Prostate gland (tissue), 2 donors: ENCODE measurements around the gene CCDC149. TPM values are rescaled to one million over a fixed set of nuclear protein-coding genes. Genes with fewer than 3 reads are reported as not detected.
A peak's percentile ranks its signal among the peaks of the same experiment; 100 is the strongest.

ENCODE experiments used
- DNase-seq: peaks from one replicate; pipeline ENCODE4 v3.0.0-alpha.2; 2019; ENCODE audit warnings: low spot score
- H3K27ac ChIP-seq, 2 donors: fragments of 200-600 bp; sonication (generic); 2 replicates each; pipeline ENCODE4 v1.5.1; 2017 to 2019
- H3K27me3 ChIP-seq: fragments of 200-600 bp; sonication (generic); replicated peaks from 2 replicates; pipeline ENCODE4 v1.5.1; 2019; ENCODE audit not compliant: insufficient read depth
- H3K36me3 ChIP-seq, 2 donors: fragments of 200-600 bp; sonication (generic); 1 replicate in 1 of 2; 2 replicates in 1 of 2; pipeline versions ENCODE4 v1.5.1 to v1.8.1; 2017 to 2019
- H3K4me1 ChIP-seq: fragments of 200-600 bp; sonication (generic); replicated peaks from 2 replicates; pipeline ENCODE4 v1.5.1; 2019
- H3K4me3 ChIP-seq, 2 donors: fragments of 200-600 bp; sonication (generic); 2 replicates each; pipeline ENCODE4 v1.5.1; 2017 to 2019
- H3K9me3 ChIP-seq: fragments of 200-600 bp; sonication (generic); 2 replicates; pipeline ENCODE4 v1.5.1; 2017
- POLR2A ChIP-seq: fragments of 450-650 bp; IDR thresholded peaks from one replicate; pipeline ENCODE4 v1.6.1; 2016; ENCODE audit warnings: antibody characterized with exemption, mild to moderate bottlenecking
- POLR2AphosphoS5 ChIP-seq: sonication (generic); formaldehyde crosslinking; IDR thresholded peaks from one replicate; pipeline ENCODE4 v1.6.1; 2017; ENCODE audit warnings: antibody characterized with exemption
- WGBS: methylation state at CpG from one replicate; pipeline ENCODE4 v1.1.5; 2018; 5-methylcytosine and 5-hydroxymethylcytosine counted together
- intact Hi-C: fragments of 100-400 bp; cut with DNase I; formaldehyde crosslinking; loops from one replicate; pipeline ENCODE4 v1.14.2; 2022
- total RNA-seq, 2 donors: library from RNA; depleted of rRNA; stranded (reverse); fragments of >200 nt; gene quantifications; one replicate each; pipeline ENCODE4 v1.1.0, GENCODE V29; 2016
- TF ChIP-seq, protein P1 (sequence below), 4 experiments: fragments of 200-600 bp in 2 of 4; fragments of 450-650 bp in 2 of 4; sonication (generic) in 2 of 4; IDR thresholded peaks; 1 replicate in 3 of 4; 2 replicates in 1 of 4; pipeline ENCODE4 v1.5.1; 2016 to 2019; ENCODE audit warnings: antibody characterized with exemption in 4 of 4, mild to moderate bottlenecking in 2 of 4, moderate library complexity in 2 of 4

CCDC149 gene
- total RNA-seq, 2 donors from 2014 or later: 14.0 to 19.6 TPM

GRCh38 chr4:24921491-24921890, 8.6 kb upstream of the CCDC149 start:
- Histone ChIP-seq H3K27ac (no peak overlapping the region), H3K36me3 (no peaks in the 10 kb centered on the region), H3K4me3 (no peak overlapping the region), H3K9me3 (no peaks in the 10 kb centered on the region), H3K4me1 (no peaks in the 10 kb centered on the region), H3K27me3 (no peaks in the 10 kb centered on the region)
- DNase-seq: no peak
- WGBS: 88% methylated on average over 6 of the region's 6 CpGs
- no peak for TF ChIP-seq POLR2AphosphoS5
- intact Hi-C loops: no loop called here

DNA sequence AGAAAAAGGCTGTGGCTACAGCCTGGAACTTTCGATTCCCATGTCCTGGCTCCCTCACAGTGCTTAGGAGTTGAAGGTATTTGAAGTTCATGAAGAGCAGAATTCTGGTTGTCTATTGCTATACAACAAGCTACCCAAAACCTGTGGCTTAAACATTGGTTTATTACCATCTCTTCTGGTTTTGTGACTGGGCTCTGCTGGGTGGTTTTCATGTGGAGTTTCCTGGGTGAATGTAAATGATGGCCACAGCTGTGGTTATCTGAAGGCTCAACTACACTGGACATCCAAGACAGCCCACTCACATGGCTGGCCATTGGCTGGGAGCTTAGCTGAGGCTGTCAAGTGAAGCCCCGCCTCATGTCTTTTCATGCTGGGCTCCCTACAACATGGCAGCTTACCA, 7.2 kb upstream of the CCDC149 start:
- Histone ChIP-seq H3K4me1 (no peaks in the 10 kb centered on the region), H3K36me3 (no peaks in the 10 kb centered on the region), H3K27ac (no peak overlapping the region), H3K9me3 (no peaks in the 10 kb centered on the region), H3K4me3 (no peak overlapping the region), H3K27me3 (no peaks in the 10 kb centered on the region)
- 98% methylated on average over 2 of the region's 2 CpGs for WGBS
- intact Hi-C loops: no loop called here
- TF ChIP-seq, protein P1, sequence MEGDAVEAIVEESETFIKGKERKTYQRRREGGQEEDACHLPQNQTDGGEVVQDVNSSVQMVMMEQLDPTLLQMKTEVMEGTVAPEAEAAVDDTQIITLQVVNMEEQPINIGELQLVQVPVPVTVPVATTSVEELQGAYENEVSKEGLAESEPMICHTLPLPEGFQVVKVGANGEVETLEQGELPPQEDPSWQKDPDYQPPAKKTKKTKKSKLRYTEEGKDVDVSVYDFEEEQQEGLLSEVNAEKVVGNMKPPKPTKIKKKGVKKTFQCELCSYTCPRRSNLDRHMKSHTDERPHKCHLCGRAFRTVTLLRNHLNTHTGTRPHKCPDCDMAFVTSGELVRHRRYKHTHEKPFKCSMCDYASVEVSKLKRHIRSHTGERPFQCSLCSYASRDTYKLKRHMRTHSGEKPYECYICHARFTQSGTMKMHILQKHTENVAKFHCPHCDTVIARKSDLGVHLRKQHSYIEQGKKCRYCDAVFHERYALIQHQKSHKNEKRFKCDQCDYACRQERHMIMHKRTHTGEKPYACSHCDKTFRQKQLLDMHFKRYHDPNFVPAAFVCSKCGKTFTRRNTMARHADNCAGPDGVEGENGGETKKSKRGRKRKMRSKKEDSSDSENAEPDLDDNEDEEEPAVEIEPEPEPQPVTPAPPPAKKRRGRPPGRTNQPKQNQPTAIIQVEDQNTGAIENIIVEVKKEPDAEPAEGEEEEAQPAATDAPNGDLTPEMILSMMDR (IDR thresholded peaks at IDR 0.05): no peak
- no peak for TF ChIP-seq POLR2AphosphoS5
- no peak for TF ChIP-seq POLR2A
- no peak for DNase-seq

- Histone ChIP-seq H3K4me1 (no peaks in the 10 kb centered on the region), H3K27me3 (no peaks in the 10 kb centered on the region), H3K4me3 (no peak overlapping the region), H3K27ac (no peak overlapping the region), H3K36me3 (no peaks in the 10 kb centered on the region), H3K9me3 (no peaks in the 10 kb centered on the region)
- TF ChIP-seq POLR2A (no peak), POLR2AphosphoS5 (no peak)
- TF ChIP-seq, protein P1 (IDR thresholded peaks at IDR 0.05): no peak
- DNase-seq: no peak
- WGBS: 78% methylated on average over 20 of the region's 20 CpGs
- intact Hi-C loops: loop anchor here (10.0 kb wide), 2 partner anchors 332 to 432 kb away; partner anchors contain the start of gene DHX15
Observed at GRCh38 chr4:24917076-24917856, 4.4 kb upstream of the CCDC149 start.

DNA sequence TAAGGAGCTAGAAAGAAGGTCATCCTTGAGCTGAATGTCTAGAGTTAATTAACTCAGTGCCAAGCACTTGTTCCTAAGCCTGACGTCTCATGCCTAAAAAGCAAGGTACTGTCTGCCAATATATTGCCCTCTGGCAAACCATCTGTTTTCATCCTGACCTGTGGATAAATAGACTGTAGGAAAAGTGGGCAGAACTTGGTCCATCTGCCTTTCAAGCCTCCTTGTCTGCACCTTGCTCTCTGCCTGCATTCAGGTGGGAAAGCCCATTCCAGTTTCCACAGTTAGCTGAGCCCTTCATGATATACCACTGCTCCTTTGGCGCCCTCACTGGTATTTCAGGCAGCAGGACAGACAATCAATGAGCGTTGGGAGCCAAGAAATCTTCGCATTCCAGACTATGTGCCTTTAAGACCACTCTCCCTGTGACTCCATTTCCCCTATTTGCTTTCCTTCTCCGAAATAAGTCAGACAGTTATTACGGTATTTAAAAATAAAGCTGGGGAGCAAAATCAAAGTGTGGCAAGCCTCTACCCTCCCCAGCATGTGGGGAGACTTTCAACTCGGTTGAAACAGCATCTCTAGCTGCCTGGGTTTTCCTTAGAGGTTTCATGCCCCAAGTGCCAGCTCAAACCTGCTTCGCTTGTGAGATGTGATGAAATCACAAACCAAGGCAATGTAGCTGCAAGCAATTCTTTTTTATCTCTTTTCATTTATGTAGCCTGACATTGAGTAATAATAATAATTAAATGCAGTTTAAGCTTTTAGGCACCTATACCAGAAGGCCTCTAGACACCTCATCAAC, 2.5 kb upstream of the CCDC149 start:
- H3K9me3 ChIP-seq: no peaks in the 10 kb centered on the region
- H3K4me3 ChIP-seq: no peak overlapping the region
- H3K27me3 ChIP-seq: no peaks in the 10 kb centered on the region
- H3K36me3 ChIP-seq: peaks cover 0 to 2% of the 10 kb centered on the region in 2 donors
- H3K4me1 ChIP-seq: no peaks in the 10 kb centered on the region
- WGBS: 67% methylated on average over 8 of the region's 8 CpGs
- intact Hi-C loops: loop anchor here (10.0 kb wide), 2 partner anchors 331 to 431 kb away; partner anchors contain the start of gene DHX15
- H3K27ac ChIP-seq: no peak overlapping the region
- peak; percentile 15 for DNase-seq
- TF ChIP-seq, protein P1 (IDR thresholded peaks at IDR 0.05): no peak
- TF ChIP-seq POLR2A (no peak), POLR2AphosphoS5 (no peak)

- Histone ChIP-seq H3K4me3 (no peak overlapping the region), H3K27me3 (no peaks in the 10 kb centered on the region), H3K27ac (no peak overlapping the region), H3K4me1 (no peaks in the 10 kb centered on the region), H3K36me3 (peaks cover 0 to 8% of the 10 kb centered on the region in 2 donors), H3K9me3 (no peaks in the 10 kb centered on the region)
- WGBS: 89% methylated on average over 6 of the region's 6 CpGs
- no peak for TF ChIP-seq POLR2AphosphoS5
- TF ChIP-seq, protein P1 (IDR thresholded peaks at IDR 0.05): no peak
- TF ChIP-seq POLR2A: no peak
- intact Hi-C loops: loop anchor here (5.0 to 10.0 kb wide), 4 partner anchors 117 to 453 kb away; partner anchors contain the start of genes DHX15 and SOD3
- DNase-seq: no peak
Observed at GRCh38 chr4:24914460-24914859, 1.6 kb upstream of the CCDC149 start.
